Adrenal gland (tissue), 5 donors: ENCODE results near the gene SV2C.

ENCODE experiments used
- CTCF ChIP-seq, 6 experiments: fragments of 450-650 bp in 4 of 6; fragments of 200-600 bp in 2 of 6; sonication (generic) in 1 of 6; IDR thresholded peaks; 1 replicate in 5 of 6; 2 replicates in 1 of 6; pipeline versions ENCODE4 v1.5.1 to v1.8.0; 2016 to 2021; ENCODE audit warnings: antibody characterized with exemption in 6 of 6, mild to moderate bottlenecking in 2 of 6, moderate library complexity in 1 of 6
- POLR2A ChIP-seq, 2 donors: fragments of 450-650 bp; IDR thresholded peaks; one replicate each; pipeline ENCODE4 v1.6.1; 2017; ENCODE audit warnings: antibody characterized with exemption in 2 of 2, mild to moderate bottlenecking in 2 of 2, moderate library complexity in 1 of 2
- donor health status: DM: no; HTN: no; CAD: no.

- TF ChIP-seq CTCF (IDR thresholded peaks at IDR 0.05) (no peak), POLR2A (IDR thresholded peaks at IDR 0.05) (no peak)
Observed at GRCh38 chr5:76145945-76146344, 62.8 kb downstream of the SV2C start.
